ENCODE measurements around the gene MTUS2.

MTUS2 gene

DNA sequence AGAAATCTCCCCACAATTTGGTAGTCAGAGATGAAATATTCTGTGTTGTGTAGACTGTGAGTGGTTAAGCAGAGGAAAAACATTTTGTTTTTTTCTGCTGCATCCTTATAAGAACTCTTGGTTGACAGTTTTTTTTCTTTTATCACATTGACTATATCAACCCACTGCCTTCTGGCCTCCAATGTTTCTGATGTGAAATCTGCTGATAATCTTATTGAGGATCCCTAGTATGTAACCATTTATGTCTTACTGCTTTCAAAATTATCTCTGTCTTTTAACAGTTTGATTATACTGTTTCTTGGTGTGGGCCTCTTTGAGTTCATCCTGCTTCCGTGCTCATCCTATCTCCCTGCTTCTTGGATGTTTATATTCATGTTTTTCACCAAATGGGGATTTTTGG lies 316.9 kb downstream of the MTUS2 start:
- TF ChIP-seq, protein P1, sequence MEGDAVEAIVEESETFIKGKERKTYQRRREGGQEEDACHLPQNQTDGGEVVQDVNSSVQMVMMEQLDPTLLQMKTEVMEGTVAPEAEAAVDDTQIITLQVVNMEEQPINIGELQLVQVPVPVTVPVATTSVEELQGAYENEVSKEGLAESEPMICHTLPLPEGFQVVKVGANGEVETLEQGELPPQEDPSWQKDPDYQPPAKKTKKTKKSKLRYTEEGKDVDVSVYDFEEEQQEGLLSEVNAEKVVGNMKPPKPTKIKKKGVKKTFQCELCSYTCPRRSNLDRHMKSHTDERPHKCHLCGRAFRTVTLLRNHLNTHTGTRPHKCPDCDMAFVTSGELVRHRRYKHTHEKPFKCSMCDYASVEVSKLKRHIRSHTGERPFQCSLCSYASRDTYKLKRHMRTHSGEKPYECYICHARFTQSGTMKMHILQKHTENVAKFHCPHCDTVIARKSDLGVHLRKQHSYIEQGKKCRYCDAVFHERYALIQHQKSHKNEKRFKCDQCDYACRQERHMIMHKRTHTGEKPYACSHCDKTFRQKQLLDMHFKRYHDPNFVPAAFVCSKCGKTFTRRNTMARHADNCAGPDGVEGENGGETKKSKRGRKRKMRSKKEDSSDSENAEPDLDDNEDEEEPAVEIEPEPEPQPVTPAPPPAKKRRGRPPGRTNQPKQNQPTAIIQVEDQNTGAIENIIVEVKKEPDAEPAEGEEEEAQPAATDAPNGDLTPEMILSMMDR (conservative IDR thresholded peaks at IDR 0.05), result no peak
- H3K27ac ChIP-seq, result no peak overlapping the region

- no peak overlapping the region for H3K27ac ChIP-seq
- TF ChIP-seq, protein P1 (conservative IDR thresholded peaks at IDR 0.05), result no peak
These were observed 317.9 kb downstream of the MTUS2 start for GRCh38 chr13:29137995-29138394.

GRCh38 chr13:29140277-29140676 lies 320.1 kb downstream of the MTUS2 start:
- H3K27ac ChIP-seq, result no peak overlapping the region
- TF ChIP-seq, protein P1 (conservative IDR thresholded peaks at IDR 0.05), result no peak

DNA sequence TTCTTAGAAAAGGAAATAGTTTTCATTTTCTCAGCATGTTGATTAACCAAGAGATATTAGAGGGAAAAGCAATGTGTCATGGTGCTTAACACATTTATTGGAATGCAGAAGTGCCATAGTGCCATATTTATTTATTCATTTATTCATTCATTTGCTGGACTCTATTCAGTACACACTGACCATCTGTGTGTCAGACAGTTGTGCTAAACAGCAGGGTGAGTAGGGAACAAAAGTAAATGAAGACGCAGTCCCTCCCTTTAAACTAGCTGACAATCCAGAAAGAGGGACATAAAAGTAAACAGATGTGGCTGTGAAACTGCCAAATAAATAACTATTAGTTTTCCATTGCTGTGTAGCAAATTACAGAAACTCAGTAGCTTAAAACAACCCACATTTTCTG lies 323.7 kb downstream of the MTUS2 start:
- TF ChIP-seq, protein P1 (conservative IDR thresholded peaks at IDR 0.05), result no peak
- H3K27ac ChIP-seq, result no peak overlapping the region

DNA sequence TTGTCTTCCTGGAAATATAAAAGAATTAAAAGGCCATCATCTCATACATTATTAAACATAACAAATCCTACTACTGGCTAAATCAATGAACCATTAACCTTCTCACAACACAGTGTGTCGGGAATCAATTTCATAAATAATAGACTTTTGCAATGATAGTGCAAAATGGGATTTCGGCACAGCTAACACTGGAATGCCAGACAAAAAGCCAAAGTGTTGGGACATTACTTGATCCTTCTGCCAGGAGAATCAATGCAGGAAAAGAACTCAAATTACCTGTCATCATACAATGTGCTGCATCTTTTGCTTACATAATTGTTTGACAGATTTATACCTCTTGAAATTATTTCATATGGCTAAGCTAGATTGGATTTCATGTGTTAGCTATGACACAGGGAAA lies 334.3 kb downstream of the MTUS2 start:
- TF ChIP-seq, protein P1 (conservative IDR thresholded peaks at IDR 0.05), result no peak
- no peak overlapping the region for H3K27ac ChIP-seq

- TF ChIP-seq, protein P1 (conservative IDR thresholded peaks at IDR 0.05), result no peak
- no peak overlapping the region; the same call in 1 of the 2 replicates for H3K27ac ChIP-seq
These were observed 336.0 kb downstream of the MTUS2 start for GRCh38 chr13:29156136-29156535.

DNA sequence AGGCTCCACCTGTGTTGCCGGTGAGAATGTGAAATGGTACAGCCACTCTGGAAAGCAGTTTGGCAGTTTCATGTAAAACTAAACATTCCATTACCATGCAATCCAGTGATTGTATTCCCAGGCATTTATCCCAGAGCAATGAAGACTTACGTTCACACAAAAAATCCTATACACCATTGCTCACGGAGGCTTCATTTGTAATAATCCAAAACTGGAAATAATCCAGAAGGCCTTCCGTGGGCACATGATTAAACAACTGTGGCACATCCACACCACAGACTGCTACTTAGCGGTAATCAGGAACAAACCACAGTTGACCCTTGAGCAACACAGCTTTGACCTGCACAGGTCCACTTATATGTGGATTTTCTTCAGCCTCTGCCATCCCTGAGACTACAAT lies 339.7 kb downstream of the MTUS2 start:
- H3K27ac ChIP-seq, result no peak overlapping the region
- TF ChIP-seq, protein P1 (conservative IDR thresholded peaks at IDR 0.05), result no peak

DNA sequence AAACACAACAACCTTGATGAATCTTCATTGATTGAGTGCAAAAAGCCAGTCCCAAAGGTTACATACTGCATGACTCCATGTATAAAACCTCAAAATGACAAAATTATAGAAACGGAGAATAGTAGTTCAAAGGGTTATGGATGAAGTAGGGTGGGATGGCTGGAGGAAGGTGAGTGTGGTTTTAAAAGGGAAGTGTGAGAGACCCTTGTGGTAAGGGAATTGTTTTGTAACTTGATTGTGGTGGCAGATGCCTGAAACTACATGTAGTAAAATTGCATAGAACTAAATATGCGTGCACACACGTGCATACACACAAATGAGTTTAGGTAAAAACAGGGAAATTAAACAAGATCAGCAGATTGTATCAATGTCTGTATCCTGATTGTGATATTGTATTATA lies 340.7 kb downstream of the MTUS2 start:
- TF ChIP-seq, protein P1 (conservative IDR thresholded peaks at IDR 0.05), result no peak
- no peak overlapping the region for H3K27ac ChIP-seq
